ACC112 (cell line): Measurements from ENCODE around the gene DPF3.

Source experiments
- H2AFZ ChIP-seq: fragments of 200-600 bp; sonication (generic); one replicate; pipeline ENCODE4 v1.6.0; 2017; ENCODE audit warnings: antibody characterized with exemption, low read length; ENCODE audit not compliant: unreplicated experiment
- H3K27ac ChIP-seq: fragments of 200-600 bp; sonication (generic); 2 replicates; pipeline ENCODE4 v1.5.1; 2014; ENCODE audit warnings: low read depth, mild to moderate bottlenecking, antibody characterized with exemption, low read length, moderate library complexity
- H3K27me3 ChIP-seq: fragments of 200-600 bp; sonication (generic); 2 replicates; pipeline ENCODE4 v1.6.1; 2014; ENCODE audit warnings: mild to moderate bottlenecking, antibody characterized with exemption, low read length, moderate library complexity, mixed read lengths; ENCODE audit not compliant: insufficient read depth
- H3K36me3 ChIP-seq: fragments of 200-600 bp; sonication (generic); 2 replicates; pipeline ENCODE4 v1.6.1; 2016; ENCODE audit warnings: mild to moderate bottlenecking, antibody characterized with exemption, low read length, moderate library complexity, mixed read lengths; ENCODE audit not compliant: insufficient read depth
- H3K4me1 ChIP-seq: fragments of 200-600 bp; sonication (generic); one replicate; pipeline ENCODE4 v1.6.1; 2016; ENCODE audit warnings: low read length, mixed read lengths; ENCODE audit not compliant: insufficient read depth, unreplicated experiment, control insufficient read depth
- H3K4me3 ChIP-seq: fragments of 200-600 bp; sonication (generic); 2 replicates; pipeline ENCODE4 v1.5.1; 2014; ENCODE audit warnings: mild to moderate bottlenecking, low read depth, low read length
- H3K79me2 ChIP-seq: fragments of 200-600 bp; sonication (generic); one replicate; pipeline ENCODE4 v1.6.0; 2016; ENCODE audit warnings: low read length; ENCODE audit not compliant: control insufficient read depth, unreplicated experiment, insufficient read depth

Gene DPF3

GRCh38 chr14:72892103-72892878, 1.6 kb downstream of the DPF3 start:
- Histone ChIP-seq H3K4me3 (peak overlapping the region; percentile 97), H3K4me1 (peaks cover 8% of the 10 kb centered on the region), H3K79me2 (no peaks in the 10 kb centered on the region), H2AFZ (peak overlapping the region; percentile 98), H3K36me3 (no peaks in the 10 kb centered on the region), H3K27me3 (no peaks in the 10 kb centered on the region), H3K27ac (no peak overlapping the region)

- H3K4me1 ChIP-seq = peaks cover 8% of the 10 kb centered on the region
- H3K36me3 ChIP-seq = no peaks in the 10 kb centered on the region
- peak overlapping the region; percentile 97 for H3K4me3 ChIP-seq
- no peaks in the 10 kb centered on the region for H3K79me2 ChIP-seq
- H2AFZ ChIP-seq = peak overlapping the region; percentile 98
- H3K27ac ChIP-seq = no peak overlapping the region
- no peaks in the 10 kb centered on the region for H3K27me3 ChIP-seq
Observed at GRCh38 chr14:72891666-72892102, 2.2 kb downstream of the DPF3 start.

- no peaks in the 10 kb centered on the region for H3K36me3 ChIP-seq
- no peak overlapping the region for H2AFZ ChIP-seq
- no peak overlapping the region for H3K27ac ChIP-seq
- H3K79me2 ChIP-seq = no peaks in the 10 kb centered on the region
- no peak overlapping the region for H3K4me3 ChIP-seq
- H3K4me1 ChIP-seq = peaks cover 10% of the 10 kb centered on the region
- H3K27me3 ChIP-seq = no peaks in the 10 kb centered on the region
Observed at GRCh38 chr14:72889366-72889765, 4.5 kb downstream of the DPF3 start.

GRCh38 chr14:72888636-72889201, 5.2 kb downstream of the DPF3 start:
- no peaks in the 10 kb centered on the region for H3K27me3 ChIP-seq
- no peaks in the 10 kb centered on the region for H3K79me2 ChIP-seq
- H3K4me1 ChIP-seq = peaks cover 16% of the 10 kb centered on the region
- no peak overlapping the region for H3K27ac ChIP-seq
- no peak overlapping the region for H2AFZ ChIP-seq
- H3K4me3 ChIP-seq = no peak overlapping the region
- no peaks in the 10 kb centered on the region for H3K36me3 ChIP-seq

- peaks cover 21% of the 10 kb centered on the region for H3K4me1 ChIP-seq
Observed at GRCh38 chr14:72888192-72888591, 5.7 kb downstream of the DPF3 start.

GRCh38 chr14:72887514-72887913, 6.4 kb downstream of the DPF3 start:
- Histone ChIP-seq H2AFZ (no peak overlapping the region), H3K27ac (no peak overlapping the region), H3K4me3 (no peak overlapping the region), H3K27me3 (no peaks in the 10 kb centered on the region), H3K36me3 (no peaks in the 10 kb centered on the region), H3K4me1 (peaks cover 22% of the 10 kb centered on the region), H3K79me2 (peaks cover 2% of the 10 kb centered on the region)

More at GRCh38 chr14:72888192-72888591, 5.7 kb downstream of the DPF3 start:
- H3K27ac ChIP-seq = no peak overlapping the region
- no peaks in the 10 kb centered on the region for H3K36me3 ChIP-seq
- no peak overlapping the region for H3K4me3 ChIP-seq
- no peak overlapping the region for H2AFZ ChIP-seq
- H3K27me3 ChIP-seq = no peaks in the 10 kb centered on the region
- H3K79me2 ChIP-seq = no peaks in the 10 kb centered on the region

- peak overlapping the region; percentile 75 for H3K27ac ChIP-seq
- H3K79me2 ChIP-seq = peaks cover 4% of the 10 kb centered on the region
- H2AFZ ChIP-seq = no peak overlapping the region
- H3K36me3 ChIP-seq = no peaks in the 10 kb centered on the region
- no peak overlapping the region for H3K4me3 ChIP-seq
- no peaks in the 10 kb centered on the region for H3K27me3 ChIP-seq
- peaks cover 14% of the 10 kb centered on the region for H3K4me1 ChIP-seq
Observed at GRCh38 chr14:72884386-72884785, 9.5 kb downstream of the DPF3 start.

GRCh38 chr14:72883961-72884360, 9.9 kb downstream of the DPF3 start:
- Histone ChIP-seq H3K36me3 (no peaks in the 10 kb centered on the region), H3K27ac (peak overlapping the region; percentile 35), H3K27me3 (no peaks in the 10 kb centered on the region), H3K79me2 (peaks cover 4% of the 10 kb centered on the region), H3K4me1 (peaks cover 14% of the 10 kb centered on the region), H3K4me3 (no peak overlapping the region), H2AFZ (peak overlapping the region; percentile 48)

- Histone ChIP-seq H3K36me3 (no peaks in the 10 kb centered on the region), H3K4me1 (peaks cover 14% of the 10 kb centered on the region), H3K4me3 (no peak overlapping the region), H3K79me2 (peaks cover 4% of the 10 kb centered on the region), H3K27ac (no peak overlapping the region), H3K27me3 (no peaks in the 10 kb centered on the region), H2AFZ (no peak overlapping the region)
Observed at GRCh38 chr14:72883109-72883508, 10.8 kb downstream of the DPF3 start.

- no peak overlapping the region for H2AFZ ChIP-seq
- peaks cover 4% of the 10 kb centered on the region for H3K79me2 ChIP-seq
- peaks cover 14% of the 10 kb centered on the region for H3K4me1 ChIP-seq
- no peak overlapping the region for H3K4me3 ChIP-seq
- H3K27ac ChIP-seq = no peak overlapping the region
- H3K36me3 ChIP-seq = no peaks in the 10 kb centered on the region
- no peaks in the 10 kb centered on the region for H3K27me3 ChIP-seq
Observed at GRCh38 chr14:72882463-72882862, 11.4 kb downstream of the DPF3 start.

GRCh38 chr14:72882047-72882446, 11.9 kb downstream of the DPF3 start:
- H3K4me3 ChIP-seq = no peak overlapping the region
- H3K79me2 ChIP-seq = peaks cover 4% of the 10 kb centered on the region
- H3K27me3 ChIP-seq = no peaks in the 10 kb centered on the region
- H2AFZ ChIP-seq = no peak overlapping the region
- H3K36me3 ChIP-seq = no peaks in the 10 kb centered on the region
- peaks cover 14% of the 10 kb centered on the region for H3K4me1 ChIP-seq
- H3K27ac ChIP-seq = no peak overlapping the region
